Fibroblast of lung (primary cell): ENCODE data around the gene BCAS2. TPM values are rescaled to one million over a fixed set of nuclear protein-coding genes. Genes with fewer than 3 reads are reported as not detected.

ENCODE experiments used
- DNase-seq, 2 donors: peaks; one replicate each; pipeline versions ENCODE4 v3.0.0 to v3.0.0-alpha.2; 2010; ENCODE audit warnings: low read depth in 2 of 2
- H2AFZ ChIP-seq: 2 replicates; pipeline ENCODE4 v1.5.1; 2012; ENCODE audit warnings: low read length, control low read depth, inconsistent platforms
- H3K27ac ChIP-seq: 2 replicates; pipeline ENCODE4 v1.5.1; 2011; ENCODE audit warnings: low read length, control low read depth; ENCODE audit not compliant: insufficient read depth
- H3K27me3 ChIP-seq: 2 replicates; pipeline ENCODE4 v1.5.1; 2011; ENCODE audit warnings: mild to moderate bottlenecking, low read length; ENCODE audit not compliant: control insufficient read depth, insufficient read depth
- H3K36me3 ChIP-seq: 2 replicates; pipeline ENCODE4 v1.5.1; 2011; ENCODE audit warnings: low read length; ENCODE audit not compliant: control insufficient read depth, insufficient read depth
- H3K4me1 ChIP-seq: 2 replicates; pipeline ENCODE4 v1.5.1; 2011; ENCODE audit warnings: low read length; ENCODE audit not compliant: control insufficient read depth, insufficient read depth; ENCODE audit errors: extremely low read depth
- H3K4me2 ChIP-seq: 2 replicates; pipeline ENCODE4 v1.5.1; 2011; ENCODE audit warnings: low read length, control low read depth; ENCODE audit not compliant: insufficient read depth; ENCODE audit errors: extremely low read depth
- H3K4me3 ChIP-seq, 4 experiments: fragments of 200-600 bp in 1 of 4; sonication (generic) in 1 of 4; replicated peaks in 1 of 4; 2 replicates each; pipeline ENCODE4 v1.5.1; 2011 to 2016; ENCODE audit warnings: low read length in 4 of 4, low read depth in 3 of 4, mild to moderate bottlenecking in 3 of 4, control low read depth in 2 of 4, inconsistent platforms in 1 of 4, mixed read lengths in 1 of 4; ENCODE audit not compliant: insufficient read depth in 1 of 4; ENCODE audit errors: control extremely low read depth in 1 of 4
- H3K79me2 ChIP-seq: 2 replicates; pipeline ENCODE4 v1.5.1; 2012; ENCODE audit warnings: mild to moderate bottlenecking, low read length, inconsistent platforms; ENCODE audit not compliant: control insufficient read depth, insufficient read depth
- H3K9ac ChIP-seq: 2 replicates; pipeline ENCODE4 v1.5.1; 2011; ENCODE audit warnings: mild to moderate bottlenecking, low read length, control low read depth; ENCODE audit not compliant: insufficient read depth
- H3K9me3 ChIP-seq: 2 replicates; pipeline ENCODE4 v1.5.1; 2012; ENCODE audit warnings: low read depth, low read length; ENCODE audit not compliant: control insufficient read depth, insufficient read depth
- H4K20me1 ChIP-seq: 2 replicates; pipeline ENCODE4 v1.5.1; 2011; ENCODE audit warnings: low read length; ENCODE audit not compliant: control insufficient read depth, insufficient read depth; ENCODE audit errors: extremely low read depth
- CTCF ChIP-seq, 2 donors: IDR thresholded peaks in 1 of 2; conservative IDR thresholded peaks in 1 of 2; 1 replicate in 1 of 2; 2 replicates in 1 of 2; pipeline ENCODE4 v1.5.1; 2011 to 2012; ENCODE audit warnings: low read length in 2 of 2, control low read depth in 1 of 2, inconsistent platforms in 1 of 2, low read depth in 1 of 2, mild to moderate bottlenecking in 1 of 2
- EZH2 ChIP-seq: IDR thresholded peaks from 2 replicates; pipeline ENCODE4 v1.5.1; 2012; ENCODE audit warnings: low read length, control low read depth, mild to moderate bottlenecking; ENCODE audit errors: missing control alignments
- polyA plus RNA-seq, 2 donors: library from polyadenylated mRNA; depleted of rRNA in 1 of 2; stranded (reverse) in 1 of 2; unstranded in 1 of 2; fragments of >200 nt; gene quantifications; 2 replicates each; pipeline ENCODE4 v1.2.1, GENCODE V29; 2011 to 2012; ENCODE audit warnings: missing spikeins in 1 of 2
- total RNA-seq: library from RNA; depleted of rRNA; stranded (reverse); fragments of >200 nt; gene quantifications from 2 replicates; pipeline ENCODE4 v1.2.1, GENCODE V29; 2014

Gene BCAS2
- total and polyA plus RNA-seq, 2 donors (not counting 1 experiment from before 2014, with no cell fraction given), result 41.3 to 45.4 TPM

DNA sequence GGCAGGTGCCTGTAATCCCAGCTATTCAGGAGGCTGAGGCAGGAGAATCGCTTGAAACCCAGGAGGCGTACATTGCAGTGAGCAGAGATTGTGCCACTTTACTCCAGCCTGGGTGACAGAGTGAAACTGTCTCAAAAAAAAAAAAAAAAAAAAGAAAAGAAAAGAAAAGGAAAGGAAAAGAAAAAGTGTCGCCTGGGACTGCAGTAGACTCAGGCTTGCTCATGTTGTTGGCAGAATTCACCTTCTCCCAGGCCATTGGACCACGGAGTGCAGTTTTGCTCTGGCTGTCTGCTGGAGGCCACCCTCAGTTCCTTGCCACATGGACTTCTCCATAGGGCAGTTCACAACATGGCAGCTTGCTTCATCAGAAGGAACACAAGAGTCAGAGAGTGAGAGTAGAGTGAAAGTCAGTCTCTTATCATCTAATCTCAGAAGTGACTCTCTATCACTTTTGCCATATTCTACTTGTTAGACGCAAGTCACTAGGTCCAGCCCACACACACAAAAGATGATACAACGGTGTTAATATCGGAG is 29.2 kb downstream of the BCAS2 start:
- Histone ChIP-seq H3K9ac (no peak overlapping the region), H3K27me3 (no peaks in the 10 kb centered on the region), H3K4me3 (no peak overlapping the region), H3K27ac (no peak overlapping the region), H3K79me2 (no peaks in the 10 kb centered on the region), H2AFZ (no peak overlapping the region), H4K20me1 (no peaks in the 10 kb centered on the region), H3K36me3 (no peaks in the 10 kb centered on the region), H3K4me1 (no peaks in the 10 kb centered on the region), H3K9me3 (no peaks in the 10 kb centered on the region), H3K4me2 (no peak overlapping the region)
- DNase-seq, result no peak
- TF ChIP-seq EZH2 (no peak), CTCF (conservative IDR thresholded peaks at IDR 0.05 in 1 of 2, IDR thresholded peaks at IDR 0.05 in 1 of 2; ENCODE audit: low read depth in 1 of 2, low read length in 2 of 2) (no peak)

DNA sequence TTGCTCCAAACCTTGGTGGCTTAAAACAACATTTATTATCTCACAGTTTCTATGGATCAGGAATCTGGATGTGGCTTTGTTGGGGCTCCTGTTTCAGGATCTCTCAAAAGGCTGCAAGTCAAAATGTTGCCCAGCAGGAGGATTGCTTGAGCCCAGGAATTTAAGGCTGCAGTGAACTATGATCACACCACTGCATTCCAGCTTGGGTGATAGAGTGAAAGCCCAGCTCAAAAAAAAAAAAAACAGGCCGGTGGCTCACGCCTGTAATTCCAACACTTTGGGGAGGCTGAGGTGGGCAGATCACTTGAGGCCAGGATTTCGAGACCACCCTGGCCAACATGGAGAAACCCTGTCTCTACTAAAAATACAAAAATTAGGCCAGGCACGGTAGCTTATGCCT is 30.0 kb downstream of the BCAS2 start:
- no peak for DNase-seq
- no peaks in the 10 kb centered on the region for H3K36me3 ChIP-seq
- no peaks in the 10 kb centered on the region for H3K9me3 ChIP-seq
- H3K4me3 ChIP-seq, result no peak overlapping the region
- no peak overlapping the region for H3K27ac ChIP-seq
- H4K20me1 ChIP-seq, result no peaks in the 10 kb centered on the region
- no peak overlapping the region for H3K9ac ChIP-seq
- H3K4me2 ChIP-seq, result no peak overlapping the region
- TF ChIP-seq EZH2 (no peak), CTCF (conservative IDR thresholded peaks at IDR 0.05 in 1 of 2, IDR thresholded peaks at IDR 0.05 in 1 of 2; ENCODE audit: low read depth in 1 of 2, low read length in 2 of 2) (no peak)
- no peak overlapping the region for H2AFZ ChIP-seq
- no peaks in the 10 kb centered on the region for H3K27me3 ChIP-seq
- H3K79me2 ChIP-seq, result no peaks in the 10 kb centered on the region
- H3K4me1 ChIP-seq, result no peaks in the 10 kb centered on the region

DNA sequence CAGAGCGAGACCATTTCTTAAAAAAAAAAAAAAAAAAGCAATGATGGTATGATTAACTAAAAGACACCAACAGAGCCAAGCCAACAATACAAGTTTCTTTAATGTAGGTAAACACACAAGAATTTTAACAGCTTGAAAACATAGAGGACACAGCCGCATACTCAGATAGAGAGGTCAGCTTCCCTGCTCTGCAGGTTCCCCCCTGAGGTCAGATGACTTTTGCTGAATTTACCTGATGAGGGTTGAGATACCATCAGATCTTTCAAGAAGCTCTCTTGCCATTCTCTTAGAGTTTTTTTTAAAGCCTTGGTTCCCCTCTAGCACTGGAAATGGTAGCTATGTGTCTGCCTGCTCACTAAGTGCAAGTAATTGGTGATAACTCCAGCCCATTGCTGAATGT is 31.1 kb downstream of the BCAS2 start:
- no peak overlapping the region for H3K4me2 ChIP-seq
- no peaks in the 10 kb centered on the region for H4K20me1 ChIP-seq
- TF ChIP-seq EZH2 (no peak), CTCF (conservative IDR thresholded peaks at IDR 0.05 in 1 of 2, IDR thresholded peaks at IDR 0.05 in 1 of 2; ENCODE audit: low read depth in 1 of 2, low read length in 2 of 2) (no peak)
- H3K9ac ChIP-seq, result no peak overlapping the region
- H3K27me3 ChIP-seq, result no peaks in the 10 kb centered on the region
- H3K79me2 ChIP-seq, result no peaks in the 10 kb centered on the region
- H3K9me3 ChIP-seq, result no peaks in the 10 kb centered on the region
- no peaks in the 10 kb centered on the region for H3K4me1 ChIP-seq
- no peak overlapping the region for H3K4me3 ChIP-seq
- no peak overlapping the region for H2AFZ ChIP-seq
- no peak for DNase-seq
- H3K36me3 ChIP-seq, result no peaks in the 10 kb centered on the region
- no peak overlapping the region for H3K27ac ChIP-seq
